ENCODE measurements around the gene TXNDC15.
A peak's percentile ranks its signal among the peaks of the same experiment; 100 is the strongest.

The TXNDC15 gene

DNA sequence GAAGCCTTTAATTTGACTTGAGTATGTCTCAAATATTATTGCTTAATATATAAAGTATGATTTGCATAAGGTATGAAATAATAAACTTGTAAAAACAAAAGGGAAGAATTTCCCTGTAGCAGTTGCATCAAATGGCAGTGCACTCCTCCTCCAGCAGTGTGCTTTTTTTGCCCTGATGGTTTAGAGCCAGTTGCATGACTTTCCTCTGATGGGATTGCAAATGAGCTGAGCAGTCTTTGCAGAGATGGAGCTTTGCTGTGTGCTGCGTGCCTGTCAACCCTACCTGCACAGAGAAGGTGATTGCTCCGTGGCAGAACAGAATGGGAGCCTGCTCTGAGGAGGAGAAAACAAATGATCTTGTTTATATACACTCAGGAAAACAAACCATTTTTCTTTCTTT, 70.9 kb downstream of the TXNDC15 start:
- no peak overlapping the region for H3K4me3 ChIP-seq (ENCODE audit: low read depth, low read length)
- DNase-seq (ENCODE audit: low read depth): no peak
- TF ChIP-seq, protein P1, sequence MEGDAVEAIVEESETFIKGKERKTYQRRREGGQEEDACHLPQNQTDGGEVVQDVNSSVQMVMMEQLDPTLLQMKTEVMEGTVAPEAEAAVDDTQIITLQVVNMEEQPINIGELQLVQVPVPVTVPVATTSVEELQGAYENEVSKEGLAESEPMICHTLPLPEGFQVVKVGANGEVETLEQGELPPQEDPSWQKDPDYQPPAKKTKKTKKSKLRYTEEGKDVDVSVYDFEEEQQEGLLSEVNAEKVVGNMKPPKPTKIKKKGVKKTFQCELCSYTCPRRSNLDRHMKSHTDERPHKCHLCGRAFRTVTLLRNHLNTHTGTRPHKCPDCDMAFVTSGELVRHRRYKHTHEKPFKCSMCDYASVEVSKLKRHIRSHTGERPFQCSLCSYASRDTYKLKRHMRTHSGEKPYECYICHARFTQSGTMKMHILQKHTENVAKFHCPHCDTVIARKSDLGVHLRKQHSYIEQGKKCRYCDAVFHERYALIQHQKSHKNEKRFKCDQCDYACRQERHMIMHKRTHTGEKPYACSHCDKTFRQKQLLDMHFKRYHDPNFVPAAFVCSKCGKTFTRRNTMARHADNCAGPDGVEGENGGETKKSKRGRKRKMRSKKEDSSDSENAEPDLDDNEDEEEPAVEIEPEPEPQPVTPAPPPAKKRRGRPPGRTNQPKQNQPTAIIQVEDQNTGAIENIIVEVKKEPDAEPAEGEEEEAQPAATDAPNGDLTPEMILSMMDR (conservative IDR thresholded peaks at IDR 0.05; ENCODE audit: low read depth, low read length): no peak

DNA sequence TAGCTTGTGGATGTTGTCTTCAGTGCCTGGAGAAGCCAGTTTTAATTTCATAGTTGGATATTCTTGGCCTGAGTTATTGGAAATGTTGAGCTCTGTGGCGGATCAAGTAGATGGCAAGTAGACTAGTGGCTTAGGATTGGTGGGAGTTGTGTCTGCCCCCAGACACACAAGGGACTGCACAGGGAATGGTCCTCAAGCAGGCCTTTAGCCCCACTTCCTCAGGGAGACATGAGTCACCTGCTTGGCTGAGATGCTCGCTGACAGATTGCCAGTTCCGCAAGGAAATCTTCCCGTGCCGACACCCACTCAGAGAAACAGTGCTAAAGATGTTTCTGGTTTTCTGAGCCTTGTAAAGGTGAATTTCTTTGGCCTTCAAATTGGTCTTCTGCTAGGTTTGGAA, 74.7 kb downstream of the TXNDC15 start:
- peak; percentile 23 for DNase-seq (ENCODE audit: low read depth)
- no peak overlapping the region for H3K4me3 ChIP-seq (ENCODE audit: low read depth, low read length)
- TF ChIP-seq, protein P1 (conservative IDR thresholded peaks at IDR 0.05; ENCODE audit: low read depth, low read length): no peak

DNA sequence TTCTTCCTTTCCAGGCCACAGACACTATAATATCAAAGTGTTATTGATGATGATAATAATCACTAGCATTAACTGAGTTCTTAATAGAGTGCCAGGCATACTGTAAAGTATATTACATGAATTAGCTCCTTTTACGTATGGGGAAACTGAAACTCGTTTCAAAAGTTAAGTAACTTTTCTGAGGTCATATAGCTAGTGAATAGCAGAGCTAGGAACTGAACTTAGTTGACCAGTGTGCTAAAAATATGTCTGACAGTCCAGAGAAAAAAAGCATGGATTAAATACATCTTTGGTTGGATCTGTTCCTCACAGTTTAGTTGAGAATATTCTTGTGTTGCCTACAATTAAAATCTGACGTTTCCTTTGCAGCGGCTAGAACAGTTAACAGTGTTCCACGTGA, 75.1 kb downstream of the TXNDC15 start:
- H3K4me3 ChIP-seq (ENCODE audit: low read depth, low read length): no peak overlapping the region
- DNase-seq (ENCODE audit: low read depth): no peak
- TF ChIP-seq, protein P1 (conservative IDR thresholded peaks at IDR 0.05; ENCODE audit: low read depth, low read length): no peak
